Epithelial cell of esophagus (primary cell): ENCODE data around the gene GFRA1.

Experiments
- DNase-seq: peaks from one replicate; pipeline ENCODE4 v3.0.0; 2010; ENCODE audit warnings: low read depth
- H3K4me3 ChIP-seq: 2 replicates; pipeline ENCODE4 v1.5.1; 2011; ENCODE audit warnings: mild to moderate bottlenecking, low read length, control low read depth
- CTCF ChIP-seq: IDR thresholded peaks from 2 replicates; pipeline ENCODE4 v1.5.1; 2011; ENCODE audit warnings: low read depth, mild to moderate bottlenecking, low read length, control low read depth, inconsistent platforms; ENCODE audit not compliant: insufficient read depth; ENCODE audit errors: missing control alignments

The GFRA1 gene

GRCh38 chr10:116207690-116208089 is 65.3 kb downstream of the GFRA1 start:
- no peak for DNase-seq
- TF ChIP-seq CTCF, result no peak
- no peak overlapping the region for H3K4me3 ChIP-seq

DNA sequence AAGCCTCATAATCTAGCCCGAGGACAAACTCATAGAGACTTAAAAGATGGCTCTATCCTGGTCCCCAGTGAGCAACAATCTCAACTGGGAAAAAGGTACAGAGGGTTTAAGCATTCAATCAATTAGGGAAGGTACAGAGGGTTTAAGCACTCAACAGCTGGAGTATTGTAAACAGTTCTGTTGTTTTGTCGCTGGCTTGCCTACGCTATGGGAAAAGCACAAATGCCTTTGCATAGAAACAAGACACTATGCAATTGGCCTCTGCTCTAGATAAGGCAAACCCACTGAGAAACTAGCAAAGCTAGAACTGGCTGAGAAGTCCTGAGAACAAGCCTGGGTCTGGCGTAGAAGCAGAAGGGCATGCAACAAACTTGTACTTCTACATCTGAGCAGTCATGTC is 69.3 kb downstream of the GFRA1 start:
- no peak for TF ChIP-seq CTCF
- no peak overlapping the region for H3K4me3 ChIP-seq
- no peak for DNase-seq

DNA sequence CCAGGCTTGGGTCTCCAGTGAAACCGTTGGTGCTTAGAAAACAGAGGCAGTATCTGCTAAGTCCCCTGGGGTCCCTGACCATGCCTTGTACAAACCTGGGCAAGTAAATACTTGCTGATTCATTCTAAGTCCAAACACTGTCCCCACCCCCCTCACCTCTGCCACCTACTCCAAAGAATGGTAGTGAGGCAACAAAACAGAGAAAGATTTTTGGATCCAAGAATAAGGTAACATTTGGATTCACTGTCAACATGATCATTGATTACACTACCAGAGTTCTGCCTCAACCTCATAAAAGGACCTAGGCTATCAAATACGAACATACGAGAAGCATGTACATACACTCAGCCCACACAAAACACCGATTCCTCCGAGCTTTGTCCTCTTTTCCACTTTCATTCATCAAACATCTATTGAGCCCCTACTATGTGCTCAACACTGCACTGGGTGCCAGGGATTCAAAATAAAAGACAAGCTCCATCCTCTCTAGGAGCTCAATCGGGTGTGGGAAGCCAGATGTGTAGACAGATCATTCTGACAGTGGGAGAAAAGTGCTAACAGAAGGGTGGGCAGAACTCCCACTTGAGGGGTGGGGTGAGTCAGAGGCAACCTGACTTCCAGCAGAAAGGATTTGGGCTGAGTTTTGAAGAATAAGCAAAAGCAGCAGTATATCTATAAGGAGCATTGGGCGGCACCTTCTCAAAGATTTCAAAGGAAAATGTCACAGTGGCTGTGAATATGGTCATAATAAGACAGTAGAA is 71.2 kb downstream of the GFRA1 start:
- H3K4me3 ChIP-seq, result no peak overlapping the region
- DNase-seq, result no peak
- TF ChIP-seq CTCF, result no peak

- no peak overlapping the region for H3K4me3 ChIP-seq
- no peak for DNase-seq
- TF ChIP-seq CTCF, result no peak
These were observed 72.0 kb downstream of the GFRA1 start for GRCh38 chr10:116201011-116201410.

DNA sequence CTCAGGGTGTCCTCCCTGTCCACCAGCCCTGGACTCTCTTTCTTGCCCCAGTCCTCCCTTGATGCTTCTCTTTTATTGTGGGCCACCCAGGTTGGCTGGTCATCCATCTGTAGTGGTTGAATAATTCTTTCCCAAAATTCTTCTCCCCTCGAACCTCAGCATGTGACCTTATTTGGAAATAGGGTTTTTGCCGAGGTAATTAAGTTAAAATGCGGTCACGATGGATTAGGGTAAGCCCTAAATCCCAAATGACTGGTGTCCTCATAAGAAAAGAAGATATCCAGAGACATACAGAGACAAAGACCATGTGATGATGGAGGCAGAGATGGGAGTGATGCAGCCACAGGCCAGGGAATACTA is 74.3 kb downstream of the GFRA1 start:
- H3K4me3 ChIP-seq, result no peak overlapping the region
- TF ChIP-seq CTCF, result no peak
- no peak for DNase-seq

GRCh38 chr10:116197946-116198675 is 74.9 kb downstream of the GFRA1 start:
- DNase-seq, result no peak
- H3K4me3 ChIP-seq, result no peak overlapping the region
- no peak for TF ChIP-seq CTCF
